ENCODE data around the gene COL25A1. TPM values are rescaled to one million over a fixed set of nuclear protein-coding genes. Genes with fewer than 3 reads are reported as not detected.
"Not testable (repeated sequence)": the region's sequence is repeated elsewhere in the genome, so short reads cannot be mapped to it uniquely, and the experiment has no call there.

Gene COL25A1
- total RNA-seq, 1 donor: not detected

DNA sequence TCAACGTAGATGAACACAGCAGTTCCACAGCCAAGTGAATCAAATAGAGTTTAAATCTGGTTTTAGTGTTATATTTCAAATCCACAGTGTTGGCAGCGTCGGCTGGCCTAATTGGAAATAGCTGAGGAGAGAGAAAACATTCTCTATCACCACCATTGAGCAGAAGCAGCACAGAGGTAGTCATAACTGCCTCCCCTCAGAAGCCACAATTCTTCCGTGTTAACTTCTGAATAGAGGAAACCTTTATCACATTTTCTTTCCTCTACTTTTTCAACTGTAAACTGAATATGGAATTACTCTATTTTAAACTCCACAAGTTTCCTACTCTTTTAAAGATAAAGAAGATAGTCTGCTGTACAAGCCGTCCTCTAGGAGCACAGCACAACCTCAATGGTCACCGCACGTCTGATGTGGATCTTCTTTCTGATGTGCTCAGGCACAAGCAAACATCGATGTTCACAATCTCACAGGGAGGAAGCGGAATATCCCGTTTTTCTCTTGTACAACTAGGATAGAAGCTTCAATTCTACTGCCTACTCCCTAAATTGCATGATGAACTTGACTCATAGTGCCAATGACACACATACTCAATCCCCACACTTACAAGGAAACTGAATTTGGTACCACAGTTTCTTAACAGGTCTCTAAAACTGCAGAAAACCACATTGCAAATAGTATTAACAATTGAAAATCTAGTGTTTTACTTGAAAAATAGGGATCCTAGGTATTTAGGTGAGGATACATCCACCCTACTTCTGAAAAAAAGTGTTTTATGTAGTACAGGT is 321.8 kb downstream of the COL25A1 start:
- DNase-seq (ENCODE audit: low read depth in 2 of 3, low spot score in 2 of 3): peak in 1 of 3 donors; percentile 8

DNA sequence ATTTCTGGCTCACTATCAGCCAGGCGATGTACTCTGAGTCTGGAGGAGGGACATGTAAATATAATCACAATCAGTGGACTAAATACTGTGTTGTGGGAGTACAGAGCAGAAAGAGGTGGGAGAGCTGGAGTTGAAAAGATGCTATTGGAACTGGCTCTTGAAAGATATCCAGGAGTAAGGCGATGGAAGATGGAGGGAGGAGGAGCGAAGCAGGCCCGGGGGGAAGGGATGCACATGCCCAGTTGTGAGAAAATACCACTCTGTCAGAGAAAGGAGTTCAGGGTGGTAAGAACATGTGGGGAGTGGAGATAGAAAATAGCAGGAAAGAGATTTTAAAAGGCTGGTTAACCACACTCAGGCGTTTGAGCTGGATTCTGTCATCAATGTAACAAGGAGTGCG is 322.7 kb downstream of the COL25A1 start:
- peak in 2 of 3 donors; percentile 24 to 63 for DNase-seq (ENCODE audit: low read depth in 2 of 3, low spot score in 2 of 3)

DNA sequence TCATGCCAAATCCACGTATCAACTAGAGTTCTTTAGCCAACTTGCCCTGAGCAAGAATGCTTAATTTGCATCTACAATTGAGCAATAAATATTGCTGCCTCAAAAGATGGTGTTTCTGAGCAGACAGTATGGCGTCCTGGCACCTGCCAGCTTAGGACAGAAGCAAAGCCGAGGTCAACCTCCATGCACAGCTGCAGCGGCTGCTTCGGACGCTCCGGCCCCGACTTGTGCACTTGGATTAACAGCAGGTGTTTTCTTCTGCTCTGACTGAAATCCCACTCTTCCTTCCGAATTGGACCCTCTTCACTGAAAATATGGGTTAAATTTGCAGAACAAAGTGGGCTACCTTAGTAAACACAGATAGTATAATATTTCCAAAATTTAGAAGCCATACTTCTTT is 324.4 kb downstream of the COL25A1 start:
- no peak for DNase-seq (ENCODE audit: low read depth in 2 of 3, low spot score in 2 of 3)

DNA sequence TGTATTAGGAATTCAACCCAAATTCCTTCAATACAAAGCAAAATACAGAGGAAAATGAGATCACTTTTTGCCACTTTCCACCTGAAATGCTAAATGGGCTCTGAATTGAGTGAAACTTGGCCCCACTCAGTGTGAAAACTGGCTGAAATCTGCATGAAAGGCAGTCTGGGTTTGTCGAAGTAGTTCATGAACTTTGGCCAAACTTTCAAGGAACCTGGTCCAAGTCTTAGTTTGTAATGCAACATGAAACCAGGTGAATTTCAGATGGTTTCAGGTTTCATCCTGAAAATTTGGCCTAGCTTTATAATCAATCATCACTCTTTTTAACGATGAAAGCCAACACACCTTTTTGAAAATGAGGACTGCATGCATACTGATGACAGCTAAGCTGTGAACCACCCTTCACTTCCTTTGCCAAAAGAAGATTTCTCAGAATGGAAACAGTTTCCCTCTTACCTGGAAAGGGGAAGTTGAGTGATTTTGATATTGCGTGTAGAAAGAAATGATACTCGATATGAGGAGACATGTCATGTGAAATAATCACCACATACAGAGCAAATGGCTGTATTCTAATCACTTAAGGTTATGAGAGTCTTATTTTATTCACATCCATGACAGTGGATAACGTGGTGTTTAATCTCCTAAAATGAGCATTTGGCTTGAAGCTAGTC is 329.7 kb downstream of the COL25A1 start:
- DNase-seq (ENCODE audit: low read depth in 2 of 3, low spot score in 2 of 3): peak in 1 of 3 donors; percentile 5

DNA sequence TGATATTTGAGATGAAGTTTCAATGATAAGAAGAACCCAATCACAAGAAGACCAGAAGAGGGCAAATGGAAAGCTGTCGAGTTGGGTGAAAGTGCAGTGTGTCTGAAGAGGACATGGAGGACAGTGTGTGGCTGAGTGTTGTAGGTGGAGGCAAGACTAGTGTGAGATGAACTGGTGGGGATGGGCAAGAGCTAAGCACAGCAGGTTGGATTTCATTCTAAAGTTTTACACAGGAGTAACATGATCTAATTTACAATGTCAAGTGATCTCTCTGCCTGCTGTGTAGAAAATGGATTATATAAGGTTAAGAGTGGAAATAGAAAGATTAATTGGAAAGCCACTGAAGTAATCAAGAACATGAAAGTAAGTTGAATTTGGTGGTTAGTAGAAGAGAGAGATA is 331.0 kb downstream of the COL25A1 start:
- no peak for DNase-seq (ENCODE audit: low read depth in 2 of 3, low spot score in 2 of 3)

DNA sequence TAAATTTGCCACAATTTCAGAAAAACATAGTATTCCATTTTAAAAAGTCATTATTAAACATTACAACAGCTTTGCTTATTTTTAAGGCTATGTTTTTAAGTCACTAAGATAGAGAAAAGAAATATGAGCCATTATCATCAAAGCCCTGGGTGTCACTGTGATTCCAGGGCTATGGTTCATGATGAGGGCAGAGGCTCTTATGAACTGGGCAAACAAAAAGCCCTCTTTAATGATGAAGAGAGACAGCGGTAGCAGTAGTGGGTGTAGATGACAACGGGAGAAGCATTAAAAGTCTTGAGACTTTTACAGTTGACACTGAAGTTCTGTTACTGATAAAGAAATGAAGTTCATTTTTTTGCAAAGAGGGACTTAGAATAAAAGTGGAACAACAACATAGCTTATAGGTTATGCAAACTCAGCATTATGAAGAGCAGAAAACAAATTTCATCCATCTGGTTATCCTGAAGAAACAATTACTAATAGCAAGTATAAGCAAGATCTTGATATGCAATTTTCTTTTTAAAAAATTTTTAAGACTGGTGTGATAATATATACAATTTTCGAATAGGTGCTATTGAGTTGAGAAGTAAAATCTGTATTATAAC is 336.9 kb downstream of the COL25A1 start:
- DNase-seq (ENCODE audit: low read depth in 2 of 3, low spot score in 2 of 3): no peak

DNA sequence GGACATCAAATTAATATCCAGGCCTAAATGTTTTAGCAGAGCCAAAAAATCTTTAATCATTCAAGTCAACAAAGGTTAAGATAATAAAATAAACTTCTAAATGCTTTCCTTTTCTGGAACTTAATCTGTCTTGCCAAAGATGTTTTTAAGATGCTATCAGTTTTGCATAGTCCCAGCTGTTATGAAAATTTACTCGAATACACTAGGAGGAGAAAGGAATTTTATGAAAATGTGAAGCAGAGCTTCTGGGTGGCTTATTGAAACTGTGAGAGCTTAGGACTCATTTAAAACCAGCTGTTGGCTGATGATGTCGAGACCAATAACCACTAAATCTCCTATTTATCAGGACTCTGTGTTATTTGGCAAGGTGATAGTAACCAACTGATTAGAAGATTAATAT is 337.4 kb downstream of the COL25A1 start:
- DNase-seq (ENCODE audit: low read depth in 2 of 3, low spot score in 2 of 3): no peak

DNA sequence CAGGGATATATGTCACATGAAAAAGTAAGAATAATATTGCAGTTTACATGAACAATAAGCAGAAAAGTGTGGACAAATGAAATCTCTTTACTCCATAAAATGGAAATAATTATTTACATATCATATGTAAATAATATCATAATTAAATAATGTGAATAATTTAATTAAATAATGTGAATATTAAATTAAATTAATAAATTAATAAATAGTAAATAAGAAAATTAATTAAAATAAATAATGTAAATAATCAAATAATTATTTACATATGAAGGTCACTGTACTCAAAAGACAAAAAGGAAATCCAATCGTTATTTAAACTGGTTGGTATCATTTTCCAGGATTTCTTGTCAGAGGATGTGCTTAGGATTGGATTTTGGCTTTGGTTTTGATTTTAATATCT is 338.5 kb downstream of the COL25A1 start:
- DNase-seq (ENCODE audit: low read depth in 2 of 3, low spot score in 2 of 3): no peak

DNA sequence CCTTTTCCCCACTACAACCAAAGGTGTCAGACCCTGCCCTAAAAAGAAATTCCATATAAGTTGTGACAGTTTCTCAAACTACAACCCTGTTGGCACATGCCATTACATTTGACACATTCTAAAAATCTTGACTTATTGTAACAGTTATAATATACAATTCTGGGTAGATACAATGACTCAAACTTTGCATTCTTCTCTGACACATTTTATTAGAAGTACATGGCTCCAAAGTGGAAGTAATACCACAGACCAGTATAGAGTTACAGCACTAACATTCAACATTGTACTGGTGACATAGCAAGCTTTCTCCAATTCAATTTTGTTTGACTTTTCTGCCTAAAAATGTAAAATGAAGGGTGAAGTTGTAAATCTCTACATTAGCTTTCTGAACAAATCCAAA is 343.0 kb downstream of the COL25A1 start:
- no peak for DNase-seq (ENCODE audit: low read depth in 2 of 3, low spot score in 2 of 3)

DNA sequence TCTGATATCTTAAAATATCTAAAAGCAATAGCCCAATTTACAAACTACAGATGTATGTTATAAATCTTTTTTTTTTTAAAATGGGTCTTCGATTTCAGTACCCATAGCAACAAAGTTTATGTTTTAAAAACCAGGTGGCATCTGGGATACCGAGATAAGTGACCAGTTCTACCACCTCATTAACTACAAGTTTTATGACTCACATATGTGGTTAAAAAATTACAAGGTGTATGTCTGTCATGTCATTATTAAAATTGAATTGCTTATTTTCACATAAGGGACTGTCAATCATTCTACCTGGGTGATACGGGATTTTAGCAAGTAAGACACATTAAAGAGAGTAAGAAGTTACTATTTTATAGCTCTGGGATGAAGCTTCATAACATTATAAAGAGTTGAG is 347.6 kb downstream of the COL25A1 start:
- peak in 1 of 3 donors; percentile 21 for DNase-seq (ENCODE audit: low read depth in 2 of 3, low spot score in 2 of 3)

DNA sequence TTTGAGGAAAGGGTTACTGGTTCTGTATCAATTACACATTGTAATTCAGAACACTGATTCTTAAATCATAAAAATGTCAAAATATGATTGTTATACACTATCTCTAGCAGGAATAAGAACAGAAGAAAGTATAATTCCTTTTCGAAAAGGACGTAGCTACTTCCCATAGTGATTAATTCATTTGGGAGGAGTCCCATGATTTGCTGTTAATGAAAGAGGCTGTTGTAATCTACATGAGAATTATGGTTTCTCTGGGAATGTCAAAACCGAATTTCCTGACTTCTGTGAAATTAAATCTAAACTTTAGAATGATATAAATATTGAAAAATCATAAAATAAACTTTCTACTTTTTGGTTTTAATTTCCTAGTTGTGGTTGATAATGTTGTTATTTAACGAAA is 348.5 kb downstream of the COL25A1 start:
- DNase-seq (ENCODE audit: low read depth in 2 of 3, low spot score in 2 of 3): no peak

DNA sequence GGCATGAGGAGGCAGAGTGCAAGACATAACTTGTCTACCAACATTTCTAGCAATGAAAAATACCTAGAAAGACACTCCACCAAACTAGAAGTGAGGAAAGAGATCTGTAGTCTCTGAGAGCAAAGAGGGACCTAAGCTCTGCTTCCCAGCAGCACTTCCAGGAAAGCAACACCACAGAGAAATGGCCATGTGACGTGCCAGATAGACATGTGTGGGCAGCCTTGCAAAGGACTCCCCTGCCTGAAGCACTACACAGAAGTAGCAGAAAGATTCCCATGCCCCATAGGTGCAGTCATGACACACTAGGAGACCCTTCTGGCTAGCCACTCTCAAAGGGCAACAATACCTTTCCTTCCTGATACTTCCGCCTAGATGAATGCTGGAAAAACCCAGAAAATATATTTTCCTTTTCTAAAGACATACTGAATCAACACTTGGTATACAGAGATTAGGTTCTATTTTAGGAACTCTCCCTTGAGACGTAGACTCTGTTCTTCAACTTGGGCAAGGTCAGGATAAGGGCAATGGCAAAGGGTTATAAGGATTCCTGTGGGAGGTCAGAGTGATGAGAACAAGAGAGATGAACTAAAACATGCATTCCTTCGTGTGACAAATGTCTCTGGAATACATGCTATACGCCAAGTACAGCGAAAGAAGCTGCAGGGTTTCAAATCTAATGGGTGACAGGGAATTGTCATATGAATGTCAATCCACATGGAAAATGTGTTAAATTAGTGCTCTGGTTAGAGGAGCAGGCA is 352.1 kb downstream of the COL25A1 start:
- no peak for DNase-seq (ENCODE audit: low read depth in 2 of 3, low spot score in 2 of 3)

DNA sequence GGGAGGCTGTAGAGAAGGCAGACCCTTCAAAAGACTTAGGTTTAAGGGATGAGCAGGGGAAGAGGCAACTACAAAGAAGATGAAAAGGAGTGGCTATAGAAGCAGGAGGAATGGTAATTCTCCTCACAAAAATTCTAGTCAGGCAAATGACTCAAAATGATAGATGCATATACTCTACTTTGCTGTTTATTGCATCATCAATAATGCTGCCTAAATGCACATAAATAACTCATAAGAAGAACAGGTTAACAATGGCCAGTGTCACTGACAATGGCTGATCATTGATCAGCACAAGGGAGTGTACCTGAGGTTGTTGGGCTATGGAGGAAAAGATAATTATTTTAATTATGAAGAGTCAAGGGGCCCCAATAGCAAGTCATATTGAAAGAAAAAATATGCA is 354.9 kb downstream of the COL25A1 start:
- no peak for DNase-seq (ENCODE audit: low read depth in 2 of 3, low spot score in 2 of 3)

DNA sequence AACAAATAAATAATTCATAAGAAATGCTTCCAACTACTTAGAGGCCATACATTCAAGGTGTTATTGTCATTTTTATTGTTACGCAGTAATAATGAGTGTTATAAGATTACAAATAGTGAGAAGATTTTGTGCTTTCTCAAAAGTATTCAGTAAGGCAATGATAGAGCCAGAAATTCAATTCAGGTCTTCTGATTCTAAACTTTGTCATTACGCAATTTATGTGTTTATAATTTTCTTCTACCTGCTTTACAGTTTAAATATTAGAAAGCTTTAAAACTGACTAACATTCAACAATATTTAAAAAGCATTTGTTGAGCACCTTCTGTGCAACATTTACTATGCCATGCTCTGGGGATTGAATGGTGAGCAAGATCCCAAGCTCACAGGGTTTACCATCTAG is 356.2 kb downstream of the COL25A1 start:
- no peak for DNase-seq (ENCODE audit: low read depth in 2 of 3, low spot score in 2 of 3)

DNA sequence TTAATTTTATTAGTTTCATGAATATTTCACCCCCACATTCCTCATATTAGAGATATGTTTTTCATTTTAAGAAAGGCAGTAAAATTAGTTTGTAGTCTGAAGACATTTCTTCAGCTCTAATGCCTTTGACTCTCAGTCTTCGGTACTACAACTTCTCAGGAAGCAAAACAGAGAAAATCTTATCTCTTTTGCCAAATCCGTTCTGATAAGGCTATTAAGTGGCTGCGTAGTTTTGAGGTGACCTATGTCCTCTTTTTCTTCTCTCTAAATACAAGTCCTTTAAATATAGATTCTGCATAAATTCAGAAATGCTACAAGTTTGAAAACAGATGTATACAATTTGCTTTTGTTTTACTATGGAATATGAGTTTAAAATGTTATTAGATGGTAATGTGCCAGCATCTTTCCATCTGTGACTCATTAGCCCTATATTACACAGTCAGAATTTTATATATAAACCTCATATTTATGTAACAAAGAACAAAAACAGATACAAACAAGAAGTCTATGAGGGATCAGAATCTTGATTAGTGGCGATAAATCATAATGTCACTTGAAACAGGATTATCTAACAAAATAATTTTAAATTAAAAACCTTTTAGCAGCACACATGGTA is 358.4 kb downstream of the COL25A1 start:
- no peak for DNase-seq (ENCODE audit: low read depth in 2 of 3, low spot score in 2 of 3)

DNA sequence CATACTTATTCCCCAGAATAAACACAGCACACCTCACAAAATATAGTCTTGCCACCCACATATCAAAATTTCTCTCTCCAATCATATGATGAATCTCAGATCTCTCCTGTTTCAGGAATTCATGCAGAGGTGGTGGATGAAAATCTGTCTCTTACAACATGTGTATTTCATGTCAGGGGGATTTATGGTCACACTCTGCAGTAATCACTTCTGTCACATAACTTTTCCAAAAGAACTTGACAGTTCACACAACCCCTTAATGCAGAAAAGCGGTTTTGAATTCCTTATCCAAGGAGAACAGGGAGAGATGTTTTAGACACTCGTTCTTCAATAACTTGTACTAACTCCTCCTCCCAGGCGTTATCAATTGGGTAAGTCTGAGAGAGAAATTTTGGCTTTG is 359.1 kb downstream of the COL25A1 start:
- DNase-seq (ENCODE audit: low read depth in 2 of 3, low spot score in 2 of 3): no peak

DNA sequence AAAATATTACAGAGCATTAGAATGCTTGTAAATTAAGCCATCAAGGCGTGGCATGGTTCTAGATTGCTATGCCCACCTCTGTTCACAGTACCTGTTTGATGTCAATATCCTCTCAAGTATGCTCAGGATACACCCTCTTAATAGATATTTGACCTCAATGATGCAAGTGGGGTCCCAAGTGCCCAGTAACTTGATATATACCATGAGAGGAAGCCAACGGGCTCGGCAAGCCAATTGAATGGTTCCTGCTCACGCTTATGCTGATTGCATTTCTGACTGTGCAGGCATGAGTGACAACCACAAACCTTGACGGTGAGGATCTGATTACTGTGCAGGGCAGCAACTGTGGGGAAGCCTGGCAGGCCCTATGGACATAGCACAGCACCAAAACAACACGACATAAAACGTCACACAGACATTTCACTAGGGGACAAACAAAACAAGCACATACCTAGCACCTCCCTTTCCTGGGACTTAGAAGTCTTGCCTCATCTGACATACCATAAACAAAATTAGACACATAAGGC is 360.5 kb downstream of the COL25A1 start:
- DNase-seq (ENCODE audit: low read depth in 2 of 3, low spot score in 2 of 3): no peak

DNA sequence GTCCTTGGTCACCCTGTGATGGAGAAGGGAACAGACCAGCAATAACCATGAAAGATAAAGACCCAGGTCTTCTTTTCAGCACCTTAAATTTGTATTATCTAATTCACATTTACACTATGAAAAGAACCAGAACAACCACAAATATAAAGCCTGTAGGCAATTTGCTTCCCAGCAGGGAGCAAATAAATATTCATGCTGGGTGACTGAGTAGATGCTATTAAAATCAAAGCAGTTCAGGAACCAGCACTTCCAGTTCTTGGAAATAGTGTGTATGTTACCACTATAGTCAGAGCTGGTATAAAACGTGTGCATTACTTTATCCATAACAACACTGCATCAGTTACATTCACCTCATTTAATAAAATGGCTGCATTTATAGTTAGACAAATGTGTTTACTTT is 361.8 kb downstream of the COL25A1 start:
- DNase-seq (ENCODE audit: low read depth in 2 of 3, low spot score in 2 of 3): no peak

DNA sequence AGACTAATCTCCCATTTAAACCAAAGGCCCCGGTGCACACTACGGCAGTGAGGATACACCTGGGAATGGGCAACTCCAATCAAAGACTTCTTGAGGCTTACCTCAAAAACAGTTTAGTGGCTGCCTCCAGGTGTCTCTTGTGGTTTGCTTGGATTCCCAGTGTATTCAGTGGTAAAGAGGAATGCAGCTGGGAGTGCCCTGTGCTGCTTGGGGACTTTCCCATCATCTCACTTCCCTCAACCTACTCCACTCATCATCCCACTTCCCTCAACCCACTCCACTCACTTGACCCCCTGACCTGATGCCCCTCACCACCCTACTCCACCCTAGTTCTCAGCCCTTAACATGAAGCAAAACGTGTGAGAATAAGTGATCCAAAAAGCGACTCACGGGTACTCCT is 362.3 kb downstream of the COL25A1 start:
- no peak for DNase-seq (ENCODE audit: low read depth in 2 of 3, low spot score in 2 of 3)

DNA sequence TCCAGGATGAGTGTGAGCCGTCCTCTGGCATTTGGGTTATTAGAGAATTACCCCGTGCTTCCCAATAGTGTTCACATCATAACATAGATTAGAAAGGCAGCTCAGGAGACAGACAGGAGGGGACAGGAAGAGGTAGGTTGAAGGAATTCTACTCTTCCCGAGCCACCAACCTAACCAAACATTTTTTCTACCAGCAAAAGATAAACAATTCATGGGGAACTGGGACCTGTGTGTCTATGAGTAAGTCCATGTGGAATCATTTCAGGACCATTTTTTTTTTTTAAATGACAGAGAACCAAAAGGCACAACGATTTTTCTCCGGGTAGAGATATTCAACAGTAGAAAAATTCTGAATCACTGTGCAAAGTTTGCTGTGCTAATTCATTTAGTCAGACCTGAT is 365.4 kb downstream of the COL25A1 start:
- no peak for DNase-seq (ENCODE audit: low read depth in 2 of 3, low spot score in 2 of 3)

DNA sequence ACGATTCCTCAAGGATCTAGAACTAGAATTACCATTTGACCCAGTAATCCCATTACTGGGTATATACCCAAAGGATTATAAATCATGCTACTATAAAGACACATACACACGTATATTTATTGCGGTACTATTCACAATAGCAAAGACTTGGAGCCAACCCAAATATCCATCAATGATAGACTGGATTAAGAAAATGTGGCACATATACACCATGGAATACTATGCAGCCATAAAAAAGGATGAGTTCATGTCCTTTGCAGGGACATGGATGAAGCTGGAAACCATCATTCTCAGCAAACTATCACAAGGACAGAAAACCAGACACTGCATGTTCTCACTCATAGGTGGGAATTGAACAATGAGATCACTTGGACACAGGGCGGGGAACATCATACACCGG is 368.5 kb downstream of the COL25A1 start:
- DNase-seq (ENCODE audit: low read depth in 2 of 3, low spot score in 2 of 3): not testable (repeated sequence)

All from hematopoietic multipotent progenitor cell (in vitro differentiated cells).